Measurements from ENCODE around the gene PLEKHA7. TPM values are rescaled to one million over a fixed set of nuclear protein-coding genes. Genes with fewer than 3 reads are reported as not detected.
"Not testable (repeated sequence)": the region's sequence is repeated elsewhere in the genome, so short reads cannot be mapped to it uniquely, and the experiment has no call there.

PLEKHA7 gene
- total RNA-seq, 1 donor from 2014 or later: 43.2 TPM

DNA sequence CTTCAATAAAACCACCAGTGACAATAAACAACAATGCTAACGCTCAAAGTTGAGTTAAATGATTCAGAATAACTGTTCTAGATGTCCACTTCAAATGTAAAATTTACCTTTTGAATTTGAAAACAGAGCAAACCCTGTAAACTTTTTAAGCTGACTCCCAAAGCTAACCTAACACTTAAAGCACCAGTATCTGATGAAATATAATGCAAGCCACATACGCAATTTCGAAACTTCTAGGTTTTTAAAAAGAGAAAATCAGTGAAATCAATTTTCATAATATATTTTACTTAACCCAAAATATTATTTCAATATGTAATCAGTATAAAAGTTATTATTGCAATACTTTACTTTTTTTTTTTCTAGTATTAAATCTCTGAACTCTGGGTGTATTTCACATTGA is 71.3 kb downstream of the PLEKHA7 start:
- DNase-seq (ENCODE audit: low spot score): no peak

DNA sequence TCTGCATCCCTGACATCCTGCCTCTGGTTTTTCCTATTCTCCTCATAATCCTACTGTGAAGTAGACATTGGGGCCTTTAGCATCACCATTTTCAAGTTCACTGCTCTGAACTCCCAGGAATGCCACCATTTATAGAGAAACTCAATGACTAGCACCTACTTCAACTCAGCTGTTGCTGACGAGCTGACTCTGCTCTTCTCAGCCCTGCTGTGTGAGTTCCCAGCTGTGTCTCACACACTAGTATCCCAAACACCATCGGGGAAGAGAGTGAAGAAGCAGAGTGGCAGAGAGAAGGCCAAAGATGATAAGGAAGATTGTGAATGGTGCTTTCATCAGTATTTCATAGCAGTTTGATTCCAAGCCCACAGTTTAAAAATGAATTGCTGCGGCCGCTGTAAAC is 71.9 kb downstream of the PLEKHA7 start:
- no peak for DNase-seq (ENCODE audit: low spot score)

DNA sequence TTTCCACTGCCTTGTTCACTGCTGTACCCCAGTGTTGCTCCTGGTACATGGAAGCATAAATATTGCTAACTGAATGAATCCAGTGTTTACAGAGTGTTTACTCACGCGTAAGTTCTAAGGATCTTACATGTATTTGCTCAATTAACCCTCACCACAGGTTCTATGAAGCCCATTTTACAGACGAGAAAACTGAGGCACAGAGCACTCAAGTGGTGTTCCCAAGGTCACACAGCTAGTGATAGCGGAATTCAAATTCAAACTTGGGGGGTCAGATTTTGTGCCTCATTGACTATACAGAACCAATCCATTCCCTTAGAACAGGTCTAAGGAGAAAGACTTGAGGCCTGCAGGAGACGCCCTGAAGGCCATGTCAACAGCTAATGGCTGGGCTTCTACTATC is 72.3 kb downstream of the PLEKHA7 start:
- DNase-seq (ENCODE audit: low spot score): no peak

- no peak for DNase-seq (ENCODE audit: low spot score)
Observed at GRCh38 chr11:16938061-16938460, 76.2 kb downstream of the PLEKHA7 start.

DNA sequence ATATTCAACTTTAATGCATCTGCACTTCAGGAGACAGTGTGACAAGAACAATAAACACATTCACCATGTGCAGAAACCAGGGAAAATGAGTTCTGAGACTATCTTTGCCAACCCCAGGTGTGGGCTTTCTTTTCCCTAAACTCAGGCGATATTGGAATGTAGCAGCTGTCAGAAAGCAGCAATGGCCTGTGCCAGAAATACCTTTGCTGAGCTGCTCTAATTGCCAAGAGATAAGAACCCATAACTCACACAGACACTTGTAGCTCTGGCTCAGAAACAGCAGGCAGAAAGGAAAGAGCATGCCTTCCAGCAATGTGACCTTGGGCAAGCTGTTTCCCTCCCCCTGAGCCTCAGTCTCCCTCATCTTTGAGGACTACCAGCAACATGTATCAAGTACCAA is 77.6 kb downstream of the PLEKHA7 start:
- DNase-seq (ENCODE audit: low spot score): no peak

GRCh38 chr11:16935518-16936302 is 78.5 kb downstream of the PLEKHA7 start:
- DNase-seq (ENCODE audit: low spot score): no peak

- no peak for DNase-seq (ENCODE audit: low spot score)
Observed at GRCh38 chr11:16933756-16934603, 80.2 kb downstream of the PLEKHA7 start.

GRCh38 chr11:16933291-16933690 is 80.9 kb downstream of the PLEKHA7 start:
- no peak for DNase-seq (ENCODE audit: low spot score)

DNA sequence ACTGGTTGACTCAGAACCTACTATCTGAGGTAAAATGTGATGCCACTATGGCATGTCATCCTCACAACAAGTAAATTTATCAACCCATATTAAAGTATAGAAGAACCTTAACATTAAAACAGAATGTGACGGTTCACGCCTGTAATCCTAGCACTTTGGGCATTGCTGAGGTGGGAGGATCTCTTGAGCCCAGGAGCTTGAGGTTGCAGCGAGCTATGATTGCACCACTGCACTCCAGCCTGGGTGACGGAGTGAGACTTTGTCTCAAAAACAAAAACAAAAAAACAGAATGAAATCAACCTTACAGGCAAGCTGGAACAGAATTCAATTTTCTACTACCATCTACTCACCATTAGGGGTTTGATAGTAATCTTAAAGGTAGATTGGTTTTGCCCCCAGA is 86.2 kb downstream of the PLEKHA7 start:
- no peak for DNase-seq (ENCODE audit: low spot score)

GRCh38 chr11:16926883-16927626 is 87.2 kb downstream of the PLEKHA7 start:
- DNase-seq (ENCODE audit: low spot score): no peak

- DNase-seq (ENCODE audit: low spot score): no peak
Observed at GRCh38 chr11:16925561-16926065, 88.6 kb downstream of the PLEKHA7 start.

GRCh38 chr11:16924826-16925560 is 89.2 kb downstream of the PLEKHA7 start:
- no peak for DNase-seq (ENCODE audit: low spot score)

DNA sequence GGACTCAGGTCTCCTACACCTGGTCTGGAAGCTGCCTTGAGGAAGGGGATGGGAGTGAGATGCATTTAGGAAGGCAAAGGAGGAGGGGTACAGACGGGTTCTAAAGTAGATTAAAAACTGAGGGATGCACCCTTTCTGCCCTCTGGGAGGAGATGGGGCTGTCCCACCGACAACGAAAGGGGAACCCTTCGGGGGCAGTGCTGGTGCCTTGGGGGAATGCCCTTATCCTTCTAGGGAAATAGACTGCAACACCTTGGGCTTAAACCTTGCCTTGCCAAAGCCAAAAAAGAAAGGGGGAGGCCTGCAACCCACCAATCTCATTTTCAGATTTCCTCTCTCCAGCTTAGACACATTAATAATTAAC is 89.8 kb downstream of the PLEKHA7 start:
- DNase-seq (ENCODE audit: low spot score): no peak

GRCh38 chr11:16923987-16924386 is 90.2 kb downstream of the PLEKHA7 start:
- no peak for DNase-seq (ENCODE audit: low spot score)

DNA sequence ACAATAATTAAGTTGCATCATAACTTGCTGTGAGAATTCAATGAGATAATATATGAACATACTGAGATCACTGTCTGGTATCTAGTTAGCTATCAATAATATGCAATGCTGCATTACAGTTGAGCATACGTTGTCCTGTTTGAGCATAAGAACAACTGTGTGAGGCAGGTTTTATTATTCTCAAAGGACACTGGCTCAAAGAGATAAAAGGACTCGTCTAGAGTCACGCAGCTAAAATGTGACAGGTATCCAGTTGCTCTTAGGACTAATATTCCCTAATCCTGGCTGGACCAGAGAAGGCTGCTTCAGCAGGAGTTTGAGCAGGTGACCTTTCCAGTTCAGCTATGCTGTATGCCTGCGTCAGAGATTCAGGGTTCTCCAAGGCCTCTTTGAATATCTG is 92.5 kb downstream of the PLEKHA7 start:
- DNase-seq (ENCODE audit: low spot score): no peak

DNA sequence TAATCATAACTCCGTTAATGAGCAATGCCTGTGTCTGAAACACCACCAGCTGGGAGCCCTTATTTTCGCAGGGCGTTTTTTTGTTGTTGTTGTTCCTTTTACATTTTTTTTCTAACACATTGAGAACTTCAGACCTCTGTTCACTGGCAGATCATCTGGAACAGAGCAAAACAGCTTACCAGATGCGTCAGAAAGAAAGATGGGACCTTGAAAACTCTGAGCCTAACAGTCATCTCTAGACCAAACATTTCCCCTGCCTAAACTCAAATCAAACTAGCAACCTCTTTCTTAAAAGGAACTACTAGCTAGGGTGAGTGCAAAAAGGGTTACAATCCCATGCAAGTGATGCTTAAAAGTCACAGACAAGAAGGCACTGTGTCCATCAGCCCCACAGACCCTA is 93.2 kb downstream of the PLEKHA7 start:
- DNase-seq (ENCODE audit: low spot score): no peak

GRCh38 chr11:16920559-16920958 is 93.7 kb downstream of the PLEKHA7 start:
- DNase-seq (ENCODE audit: low spot score): no peak

GRCh38 chr11:16918543-16919182 is 95.6 kb downstream of the PLEKHA7 start:
- not testable (repeated sequence) for DNase-seq (ENCODE audit: low spot score)

DNA sequence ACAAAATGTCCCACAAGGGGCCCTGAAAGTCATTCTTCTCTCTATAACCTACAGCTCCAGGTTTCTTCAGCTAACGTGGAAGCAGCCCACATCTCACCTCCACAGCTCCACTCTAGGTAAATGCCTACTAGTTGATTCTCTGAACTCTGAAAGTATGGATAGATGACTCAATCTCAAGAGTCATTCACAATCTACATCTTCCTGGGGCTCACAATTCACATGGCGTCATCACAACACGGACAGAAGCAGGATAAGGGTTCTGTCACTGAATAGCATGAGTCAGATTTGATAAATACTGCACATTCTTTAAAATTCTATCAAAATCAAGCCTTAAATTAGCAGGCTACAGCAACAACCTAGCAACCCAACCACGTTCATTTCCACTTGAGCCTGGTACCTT is 96.3 kb downstream of the PLEKHA7 start:
- DNase-seq (ENCODE audit: low spot score): no peak

DNA sequence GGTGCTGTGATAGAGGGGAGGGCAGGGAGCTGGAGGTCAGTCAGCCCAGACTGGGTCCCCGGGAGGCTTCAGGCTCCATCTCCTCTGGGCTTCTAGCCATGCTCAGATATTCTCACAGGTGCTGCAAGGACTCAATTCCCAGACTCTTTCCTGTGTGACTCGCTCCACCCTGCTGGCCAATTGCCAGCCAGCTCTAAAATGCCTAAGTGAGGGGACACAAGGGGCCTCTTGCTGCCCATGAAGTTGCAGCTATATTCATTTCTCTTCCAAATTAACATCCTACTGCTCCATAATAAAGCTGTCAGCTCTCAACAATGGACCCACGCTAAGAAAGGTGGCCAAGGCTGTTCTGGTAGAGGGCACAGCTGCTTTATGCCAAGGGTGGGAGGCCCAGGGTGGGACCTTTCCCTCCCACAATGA is 101.5 kb downstream of the PLEKHA7 start:
- DNase-seq (ENCODE audit: low spot score): no peak
